ENCODE results near the gene CABYR.
"Not testable (repeated sequence)": the region's sequence is repeated elsewhere in the genome, so short reads cannot be mapped to it uniquely, and the experiment has no call there.

CABYR gene

GRCh38 chr18:24149591-24149990 lies 10.7 kb downstream of the CABYR start:
- H2AFZ ChIP-seq (ENCODE audit: low read depth, low read length); H3K27me3 ChIP-seq (ENCODE audit: insufficient read depth, low read length); H3K9me3 ChIP-seq (ENCODE audit: low read length); H3K4me1 ChIP-seq (ENCODE audit: insufficient read depth, low read length); H3K36me3 ChIP-seq (ENCODE audit: insufficient read depth, low read length); H3K4me3 ChIP-seq (ENCODE audit: low read length): not testable (repeated sequence)

- Histone ChIP-seq H3K4me1 (ENCODE audit: insufficient read depth, low read length) (no peaks in the 10 kb centered on the region), H3K27me3 (ENCODE audit: insufficient read depth, low read length) (no peaks in the 10 kb centered on the region), H2AFZ (ENCODE audit: low read depth, low read length) (no peak overlapping the region), H3K9me3 (ENCODE audit: low read length) (no peaks in the 10 kb centered on the region), H3K36me3 (ENCODE audit: insufficient read depth, low read length) (peaks cover 22% of the 10 kb centered on the region), H3K4me3 (ENCODE audit: low read length) (no peak overlapping the region)
These were observed 14.5 kb downstream of the CABYR start for GRCh38 chr18:24153397-24153796.

- Histone ChIP-seq H3K9me3 (ENCODE audit: low read length) (no peaks in the 10 kb centered on the region), H2AFZ (ENCODE audit: low read depth, low read length) (no peak overlapping the region), H3K4me3 (ENCODE audit: low read length) (no peak overlapping the region), H3K36me3 (ENCODE audit: insufficient read depth, low read length) (peaks cover 56% of the 10 kb centered on the region), H3K27me3 (ENCODE audit: insufficient read depth, low read length) (no peaks in the 10 kb centered on the region), H3K4me1 (ENCODE audit: insufficient read depth, low read length) (no peaks in the 10 kb centered on the region)
These were observed 19.0 kb downstream of the CABYR start for GRCh38 chr18:24157855-24158254.

GRCh38 chr18:24160086-24160485 lies 21.2 kb downstream of the CABYR start:
- no peaks in the 10 kb centered on the region for H3K27me3 ChIP-seq (ENCODE audit: insufficient read depth, low read length)
- H3K9me3 ChIP-seq (ENCODE audit: low read length): no peaks in the 10 kb centered on the region
- peaks cover 65% of the 10 kb centered on the region for H3K36me3 ChIP-seq (ENCODE audit: insufficient read depth, low read length)
- H3K4me3 ChIP-seq (ENCODE audit: low read length): no peak overlapping the region
- H3K4me1 ChIP-seq (ENCODE audit: insufficient read depth, low read length): no peaks in the 10 kb centered on the region
- H2AFZ ChIP-seq (ENCODE audit: low read depth, low read length): no peak overlapping the region

GRCh38 chr18:24161304-24161703 lies 22.4 kb downstream of the CABYR start:
- Histone ChIP-seq H2AFZ (ENCODE audit: low read depth, low read length) (no peak overlapping the region), H3K4me3 (ENCODE audit: low read length) (no peak overlapping the region), H3K27me3 (ENCODE audit: insufficient read depth, low read length) (no peaks in the 10 kb centered on the region), H3K4me1 (ENCODE audit: insufficient read depth, low read length) (no peaks in the 10 kb centered on the region), H3K9me3 (ENCODE audit: low read length) (no peaks in the 10 kb centered on the region), H3K36me3 (ENCODE audit: insufficient read depth, low read length) (peaks cover 67% of the 10 kb centered on the region)

GRCh38 chr18:24168496-24168895 lies 29.6 kb downstream of the CABYR start:
- no peaks in the 10 kb centered on the region for H3K9me3 ChIP-seq (ENCODE audit: low read length)
- no peak overlapping the region for H3K4me3 ChIP-seq (ENCODE audit: low read length)
- peaks cover 62% of the 10 kb centered on the region for H3K36me3 ChIP-seq (ENCODE audit: insufficient read depth, low read length)
- H3K27me3 ChIP-seq (ENCODE audit: insufficient read depth, low read length): no peaks in the 10 kb centered on the region
- H2AFZ ChIP-seq (ENCODE audit: low read depth, low read length): no peak overlapping the region
- no peaks in the 10 kb centered on the region for H3K4me1 ChIP-seq (ENCODE audit: insufficient read depth, low read length)

- H3K9me3 ChIP-seq (ENCODE audit: low read length): no peaks in the 10 kb centered on the region
- H3K36me3 ChIP-seq (ENCODE audit: insufficient read depth, low read length): peaks cover 63% of the 10 kb centered on the region
- H3K4me3 ChIP-seq (ENCODE audit: low read length): no peak overlapping the region
- no peaks in the 10 kb centered on the region for H3K4me1 ChIP-seq (ENCODE audit: insufficient read depth, low read length)
- H3K27me3 ChIP-seq (ENCODE audit: insufficient read depth, low read length): no peaks in the 10 kb centered on the region
- H2AFZ ChIP-seq (ENCODE audit: low read depth, low read length): no peak overlapping the region
These were observed 31.5 kb downstream of the CABYR start for GRCh38 chr18:24170360-24170759.

GRCh38 chr18:24173997-24174396 lies 35.1 kb downstream of the CABYR start:
- Histone ChIP-seq H3K4me1 (ENCODE audit: insufficient read depth, low read length) (no peaks in the 10 kb centered on the region), H3K4me3 (ENCODE audit: low read length) (no peak overlapping the region), H2AFZ (ENCODE audit: low read depth, low read length) (no peak overlapping the region), H3K27me3 (ENCODE audit: insufficient read depth, low read length) (no peaks in the 10 kb centered on the region), H3K36me3 (ENCODE audit: insufficient read depth, low read length) (peaks cover 41% of the 10 kb centered on the region), H3K9me3 (ENCODE audit: low read length) (no peaks in the 10 kb centered on the region)

GRCh38 chr18:24176727-24177416 lies 38.0 kb downstream of the CABYR start:
- H3K9me3 ChIP-seq (ENCODE audit: low read length): no peaks in the 10 kb centered on the region
- no peak overlapping the region for H2AFZ ChIP-seq (ENCODE audit: low read depth, low read length)
- no peak overlapping the region for H3K4me3 ChIP-seq (ENCODE audit: low read length)
- H3K27me3 ChIP-seq (ENCODE audit: insufficient read depth, low read length): no peaks in the 10 kb centered on the region
- H3K36me3 ChIP-seq (ENCODE audit: insufficient read depth, low read length): peaks cover 35% of the 10 kb centered on the region
- no peaks in the 10 kb centered on the region for H3K4me1 ChIP-seq (ENCODE audit: insufficient read depth, low read length)

GRCh38 chr18:24177499-24178133 lies 38.8 kb downstream of the CABYR start:
- Histone ChIP-seq H3K4me3 (ENCODE audit: low read length) (no peak overlapping the region), H3K4me1 (ENCODE audit: insufficient read depth, low read length) (no peaks in the 10 kb centered on the region), H3K9me3 (ENCODE audit: low read length) (no peaks in the 10 kb centered on the region), H2AFZ (ENCODE audit: low read depth, low read length) (no peak overlapping the region), H3K36me3 (ENCODE audit: insufficient read depth, low read length) (peaks cover 35% of the 10 kb centered on the region), H3K27me3 (ENCODE audit: insufficient read depth, low read length) (no peaks in the 10 kb centered on the region)

GRCh38 chr18:24180048-24180447 lies 41.2 kb downstream of the CABYR start:
- H3K4me3 ChIP-seq (ENCODE audit: low read length): no peak overlapping the region
- H3K36me3 ChIP-seq (ENCODE audit: insufficient read depth, low read length): peaks cover 24% of the 10 kb centered on the region

GRCh38 chr18:24181806-24182205 lies 42.9 kb downstream of the CABYR start:
- Histone ChIP-seq H3K4me1 (ENCODE audit: insufficient read depth, low read length) (peaks cover 7% of the 10 kb centered on the region), H3K36me3 (ENCODE audit: insufficient read depth, low read length) (peaks cover 19% of the 10 kb centered on the region), H3K27me3 (ENCODE audit: insufficient read depth, low read length) (no peaks in the 10 kb centered on the region), H2AFZ (ENCODE audit: low read depth, low read length) (no peak overlapping the region), H3K4me3 (ENCODE audit: low read length) (no peak overlapping the region), H3K9me3 (ENCODE audit: low read length) (no peaks in the 10 kb centered on the region)

More at GRCh38 chr18:24180048-24180447, 41.2 kb downstream of the CABYR start:
- no peaks in the 10 kb centered on the region for H3K9me3 ChIP-seq (ENCODE audit: low read length)
- no peaks in the 10 kb centered on the region for H3K27me3 ChIP-seq (ENCODE audit: insufficient read depth, low read length)
- peaks cover 6% of the 10 kb centered on the region for H3K4me1 ChIP-seq (ENCODE audit: insufficient read depth, low read length)
- no peak overlapping the region for H2AFZ ChIP-seq (ENCODE audit: low read depth, low read length)

GRCh38 chr18:24185805-24186204 lies 46.9 kb downstream of the CABYR start:
- Histone ChIP-seq H3K9me3 (ENCODE audit: low read length) (no peaks in the 10 kb centered on the region), H3K4me1 (ENCODE audit: insufficient read depth, low read length) (peaks cover 15% of the 10 kb centered on the region), H2AFZ (ENCODE audit: low read depth, low read length) (no peak overlapping the region), H3K36me3 (ENCODE audit: insufficient read depth, low read length) (peaks cover 7% of the 10 kb centered on the region), H3K4me3 (ENCODE audit: low read length) (no peak overlapping the region), H3K27me3 (ENCODE audit: insufficient read depth, low read length) (no peaks in the 10 kb centered on the region)

- H3K4me1 ChIP-seq (ENCODE audit: insufficient read depth, low read length): peaks cover 15% of the 10 kb centered on the region
These were observed 48.2 kb downstream of the CABYR start for GRCh38 chr18:24187049-24187448.

More at GRCh38 chr18:24187049-24187448, 48.2 kb downstream of the CABYR start:
- H3K4me3 ChIP-seq (ENCODE audit: low read length): no peak overlapping the region
- no peaks in the 10 kb centered on the region for H3K9me3 ChIP-seq (ENCODE audit: low read length)
- H2AFZ ChIP-seq (ENCODE audit: low read depth, low read length): no peak overlapping the region
- H3K36me3 ChIP-seq (ENCODE audit: insufficient read depth, low read length): peaks cover 2% of the 10 kb centered on the region
- no peaks in the 10 kb centered on the region for H3K27me3 ChIP-seq (ENCODE audit: insufficient read depth, low read length)

Data from neuron (in vitro differentiated cells).